ENCODE data around the gene WNT8B.

DNA sequence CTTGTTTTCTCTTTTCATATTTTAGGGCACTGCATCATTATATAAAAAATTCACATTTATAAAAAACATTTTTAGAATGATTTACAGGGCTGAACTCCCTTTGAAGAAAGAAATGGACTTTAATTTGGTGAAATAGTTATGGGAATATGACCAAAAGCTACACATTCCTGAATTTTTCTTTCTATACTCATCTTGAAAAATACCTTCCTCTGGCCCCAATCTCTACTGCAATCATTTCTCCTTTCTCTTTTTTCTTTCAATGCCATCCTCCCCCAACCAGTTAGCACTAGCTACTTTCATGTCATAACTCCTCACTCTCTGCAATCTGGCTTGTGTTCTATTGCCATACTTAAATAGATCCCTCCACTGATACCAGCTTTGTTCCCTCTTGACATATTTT lies 6.2 kb downstream of the WNT8B start:
- no peak for TF ChIP-seq CTCF (IDR thresholded peaks at IDR 0.05)
- TF ChIP-seq EP300 (IDR thresholded peaks at IDR 0.05; ENCODE audit: low read depth), result no peak
- no peak for TF ChIP-seq POLR2A (IDR thresholded peaks at IDR 0.05)
- no peak for TF ChIP-seq POLR2AphosphoS5 (IDR thresholded peaks at IDR 0.05)
